ENCODE measurements around the gene MCU.

The MCU gene

GRCh38 chr10:72812753-72813430 is 120.9 kb downstream of the MCU start:
- TF ChIP-seq PKNOX1 (IDR thresholded peaks at IDR 0.05) (peak; percentile 58), HDGF (IDR thresholded peaks at IDR 0.05; ENCODE audit: borderline replicate concordance) (no peak)
- CTCF ChIA-PET: no interaction called here
- no peak for DNase-seq (ENCODE audit: extremely low spot score)
- POLR2A ChIA-PET: no interaction called here

- CTCF ChIA-PET: no interaction called here
- POLR2A ChIA-PET: no interaction called here
- DNase-seq (ENCODE audit: extremely low spot score): no peak
- TF ChIP-seq LEF1 (IDR thresholded peaks at IDR 0.05; ENCODE audit: borderline replicate concordance) (no peak), TARDBP (IDR thresholded peaks at IDR 0.05) (no peak), FOXA1 (IDR thresholded peaks at IDR 0.05) (no peak), FOXK2 (IDR thresholded peaks at IDR 0.05) (no peak), HDGF (IDR thresholded peaks at IDR 0.05; ENCODE audit: borderline replicate concordance) (no peak), ELF4 (IDR thresholded peaks at IDR 0.05) (no peak), BHLHE40 (IDR thresholded peaks at IDR 0.05; ENCODE audit: borderline replicate concordance) (no peak), PKNOX1 (IDR thresholded peaks at IDR 0.05) (no peak), L3MBTL2 (conservative IDR thresholded peaks at IDR 0.05) (no peak), SUZ12 (IDR thresholded peaks at IDR 0.05) (no peak), ZNF384 (IDR thresholded peaks at IDR 0.05) (no peak), SP1 (IDR thresholded peaks at IDR 0.05) (no peak), FOXM1 (IDR thresholded peaks at IDR 0.05; ENCODE audit: borderline replicate concordance) (no peak)
These were observed 122.3 kb downstream of the MCU start for GRCh38 chr10:72814099-72814790.

- CTCF ChIA-PET: interaction anchor here (0.6 to 0.8 kb wide), 3 partner anchors 13 to 114 kb away, joined by 3 to 5 read pairs (median 3); no protein-coding TSS in a partner anchor
- DNase-seq (ENCODE audit: extremely low spot score): no peak
- TF ChIP-seq HDGF (IDR thresholded peaks at IDR 0.05; ENCODE audit: borderline replicate concordance) (no peak), PKNOX1 (IDR thresholded peaks at IDR 0.05) (peak; percentile 65)
- POLR2A ChIA-PET: no interaction called here
These were observed 124.6 kb downstream of the MCU start for GRCh38 chr10:72816565-72816964.

GRCh38 chr10:72818076-72818475 is 126.1 kb downstream of the MCU start:
- DNase-seq (ENCODE audit: extremely low spot score): no peak
- ChIA-PET POLR2A (interaction anchor here (0.7 kb wide), 1 partner anchor 126 kb away, joined by 3 read pairs; the partner anchor contains the start of gene MCU), CTCF (no interaction called here)
- TF ChIP-seq TARDBP (IDR thresholded peaks at IDR 0.05) (no peak), BHLHE40 (IDR thresholded peaks at IDR 0.05; ENCODE audit: borderline replicate concordance) (no peak), FOXM1 (IDR thresholded peaks at IDR 0.05; ENCODE audit: borderline replicate concordance) (no peak), ZNF384 (IDR thresholded peaks at IDR 0.05) (no peak), SP1 (IDR thresholded peaks at IDR 0.05) (no peak)

GRCh38 chr10:72819053-72819452 is 127.1 kb downstream of the MCU start:
- CTCF ChIA-PET: no interaction called here
- POLR2A ChIA-PET: no interaction called here

GRCh38 chr10:72821606-72822005 is 129.7 kb downstream of the MCU start:
- no peak for DNase-seq (ENCODE audit: extremely low spot score)
- TF ChIP-seq ELF4 (IDR thresholded peaks at IDR 0.05): no peak
- no peak for TF ChIP-seq BHLHE40 (IDR thresholded peaks at IDR 0.05; ENCODE audit: borderline replicate concordance)
- TF ChIP-seq FOXK2 (IDR thresholded peaks at IDR 0.05): no peak
- TF ChIP-seq L3MBTL2 (conservative IDR thresholded peaks at IDR 0.05): no peak
- TF ChIP-seq SUZ12 (IDR thresholded peaks at IDR 0.05): no peak
- no peak for TF ChIP-seq ZNF384 (IDR thresholded peaks at IDR 0.05)
- no peak for TF ChIP-seq HDGF (IDR thresholded peaks at IDR 0.05; ENCODE audit: borderline replicate concordance)
- no peak for TF ChIP-seq ARNT (IDR thresholded peaks at IDR 0.05)
- no peak for TF ChIP-seq NFRKB (IDR thresholded peaks at IDR 0.05)
- TF ChIP-seq CTBP1 (IDR thresholded peaks at IDR 0.05; ENCODE audit: borderline replicate concordance): no peak
- TF ChIP-seq TARDBP (IDR thresholded peaks at IDR 0.05): no peak
- TF ChIP-seq SP1 (IDR thresholded peaks at IDR 0.05): no peak
- CTCF ChIA-PET: no interaction called here
- POLR2A ChIA-PET: no interaction called here

More at GRCh38 chr10:72819053-72819452, 127.1 kb downstream of the MCU start:
- TF ChIP-seq HDGF (IDR thresholded peaks at IDR 0.05; ENCODE audit: borderline replicate concordance): no peak
- no peak for TF ChIP-seq TARDBP (IDR thresholded peaks at IDR 0.05)
- TF ChIP-seq L3MBTL2 (conservative IDR thresholded peaks at IDR 0.05): no peak
- no peak for TF ChIP-seq CTBP1 (IDR thresholded peaks at IDR 0.05; ENCODE audit: borderline replicate concordance)
- no peak for TF ChIP-seq PKNOX1 (IDR thresholded peaks at IDR 0.05)
- TF ChIP-seq ARNT (IDR thresholded peaks at IDR 0.05): no peak
- no peak for TF ChIP-seq ELF4 (IDR thresholded peaks at IDR 0.05)
- no peak for TF ChIP-seq BHLHE40 (IDR thresholded peaks at IDR 0.05; ENCODE audit: borderline replicate concordance)
- no peak for TF ChIP-seq SP1 (IDR thresholded peaks at IDR 0.05)
- no peak for TF ChIP-seq ZNF384 (IDR thresholded peaks at IDR 0.05)
- TF ChIP-seq NFRKB (IDR thresholded peaks at IDR 0.05): no peak
- DNase-seq (ENCODE audit: extremely low spot score): no peak

Measured in HEK293T (cell line).